Fibroblast of mammary gland (primary cell): ENCODE results near the gene DYRK1A.

Experiments
- DNase-seq: peaks from one replicate; pipeline ENCODE4 v3.0.0-alpha.2; 2010; ENCODE audit warnings: low read depth
- H3K4me3 ChIP-seq: 2 replicates; pipeline ENCODE4 v1.5.1; 2011; ENCODE audit warnings: low read depth, mild to moderate bottlenecking, low read length, moderate library complexity; ENCODE audit not compliant: control insufficient read depth
- CTCF ChIP-seq: conservative IDR thresholded peaks from 2 replicates; pipeline ENCODE4 v1.5.1; 2011; ENCODE audit warnings: low read depth, low read length, inconsistent platforms; ENCODE audit not compliant: control insufficient read depth, insufficient read depth

DYRK1A gene

DNA sequence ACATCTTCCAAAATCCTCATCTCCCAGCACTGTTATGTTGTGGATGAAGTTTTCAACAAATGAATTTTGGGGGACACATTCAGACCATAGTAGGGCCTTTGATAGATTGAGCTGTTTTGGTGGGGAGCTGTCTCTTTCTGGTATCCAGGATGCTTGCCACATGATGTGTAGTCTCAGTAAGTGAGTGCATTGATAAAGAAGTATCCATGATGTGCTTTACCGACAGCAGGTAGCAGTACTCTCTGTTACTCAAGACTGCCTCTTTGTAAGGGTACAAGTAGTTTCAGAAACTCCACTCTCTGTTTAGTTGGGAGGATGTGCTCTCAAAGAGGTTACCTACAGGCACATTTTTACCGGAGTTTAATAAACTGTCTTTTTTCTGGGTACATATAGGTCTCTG lies 26.5 kb downstream of the DYRK1A start:
- TF ChIP-seq CTCF: no peak
- no peak for DNase-seq
- no peak overlapping the region for H3K4me3 ChIP-seq

GRCh38 chr21:37393786-37394185 lies 27.2 kb downstream of the DYRK1A start:
- no peak for TF ChIP-seq CTCF
- DNase-seq: no peak
- H3K4me3 ChIP-seq: no peak overlapping the region

DNA sequence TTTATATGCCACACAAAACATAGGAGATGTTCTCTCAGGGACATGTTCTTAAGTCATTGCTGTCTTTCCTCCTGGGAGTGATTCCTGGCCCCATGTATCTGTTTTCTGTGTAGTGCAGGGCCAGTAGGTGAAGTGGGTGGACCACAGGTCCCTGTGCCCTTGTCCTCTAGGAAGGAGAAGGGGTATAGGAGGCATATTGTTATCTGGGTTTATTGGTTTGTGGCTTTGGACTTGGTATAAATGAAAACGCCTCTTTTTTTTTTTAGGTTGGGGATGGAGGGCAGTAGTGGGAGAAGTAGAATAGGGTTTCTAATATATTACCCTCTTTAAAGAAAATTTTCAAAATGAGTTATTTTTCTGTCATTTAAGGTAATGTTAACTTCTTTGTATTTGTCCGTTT lies 29.4 kb downstream of the DYRK1A start:
- no peak for DNase-seq
- no peak for TF ChIP-seq CTCF
- H3K4me3 ChIP-seq: no peak overlapping the region

DNA sequence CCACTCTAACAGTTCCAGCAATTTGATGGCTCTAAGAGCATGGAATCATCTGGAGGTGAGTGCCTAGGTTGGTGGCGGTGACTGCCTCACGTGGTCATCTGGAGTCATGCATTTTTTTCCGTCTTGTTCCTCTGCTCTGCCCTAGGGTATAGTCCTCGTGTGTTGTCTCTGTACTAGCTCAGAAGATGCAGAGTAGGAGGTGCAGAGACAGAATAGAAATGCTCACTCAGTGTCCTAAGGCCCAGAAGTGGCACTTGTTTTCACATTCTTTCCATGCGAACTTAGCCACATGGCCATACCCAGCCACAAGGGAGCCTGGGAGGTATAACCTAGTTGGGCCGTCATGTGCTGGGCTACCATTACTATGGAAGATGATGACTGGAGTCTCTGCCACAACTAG lies 30.3 kb downstream of the DYRK1A start:
- no peak for TF ChIP-seq CTCF
- H3K4me3 ChIP-seq: no peak overlapping the region
- no peak for DNase-seq

DNA sequence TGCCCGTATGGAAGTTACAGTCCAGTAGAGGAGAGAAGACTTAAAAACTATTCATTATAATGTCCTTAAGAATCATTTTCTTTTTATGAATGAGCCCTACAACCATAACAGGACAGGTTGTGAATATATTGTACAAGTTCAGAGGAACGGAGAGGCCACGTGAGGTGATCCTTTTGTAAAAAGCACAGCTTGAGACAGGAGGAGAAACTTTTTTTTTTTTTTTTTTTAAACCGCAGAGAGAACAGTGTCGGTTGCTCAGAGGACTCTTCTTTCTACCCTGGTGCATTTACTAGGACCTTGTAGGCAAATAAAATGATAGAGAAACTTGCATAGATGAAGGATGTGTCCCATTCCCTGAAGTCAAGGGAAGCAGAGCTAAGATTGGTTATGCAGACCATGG lies 32.1 kb downstream of the DYRK1A start:
- DNase-seq: no peak
- H3K4me3 ChIP-seq: no peak overlapping the region
- TF ChIP-seq CTCF: no peak

DNA sequence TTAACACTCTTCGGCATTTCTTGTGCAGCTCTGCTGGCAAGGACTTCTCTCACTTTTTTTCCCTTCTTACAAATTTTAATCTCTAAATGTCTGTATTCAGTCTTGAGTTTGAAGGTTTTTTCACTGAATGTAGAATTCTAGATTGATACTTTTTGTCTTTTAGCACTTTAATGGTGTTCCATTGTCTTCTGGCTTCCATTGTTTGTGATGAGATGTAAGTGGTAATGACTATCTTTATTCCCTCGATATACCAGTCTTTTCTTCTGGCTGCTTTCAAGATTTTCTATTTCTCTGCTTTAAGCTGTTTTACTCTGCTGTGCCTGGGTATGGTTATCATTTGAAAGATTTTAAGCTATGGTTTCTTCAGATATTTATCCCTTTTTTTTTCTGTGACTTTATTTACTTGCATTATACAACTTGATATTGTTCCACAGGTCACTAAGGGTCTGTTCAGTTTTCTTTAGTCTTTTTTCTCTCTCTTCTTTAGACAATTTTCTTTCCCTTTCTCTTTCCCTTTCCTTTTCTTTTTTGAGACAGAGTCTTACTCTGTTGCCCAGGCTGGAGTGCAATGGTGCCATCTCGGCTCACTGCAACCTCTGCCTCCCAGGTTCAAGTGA lies 35.8 kb downstream of the DYRK1A start:
- TF ChIP-seq CTCF: no peak
- no peak overlapping the region for H3K4me3 ChIP-seq
- no peak for DNase-seq

GRCh38 chr21:37405629-37406028 lies 39.1 kb downstream of the DYRK1A start:
- DNase-seq: no peak
- no peak overlapping the region for H3K4me3 ChIP-seq
- TF ChIP-seq CTCF: no peak
